Muscle layer of duodenum (tissue), 2 donors: ENCODE measurements around the gene NACC1.

ENCODE experiments used
- H3K27ac ChIP-seq: one replicate; pipeline ENCODE4 v1.7.0; 2013; ENCODE audit warnings: mild to moderate bottlenecking, low read length
- H3K27me3 ChIP-seq: one replicate; pipeline ENCODE4 v1.7.0; 2013; ENCODE audit warnings: low read depth, mild to moderate bottlenecking, control low read depth, low read length
- H3K36me3 ChIP-seq, 2 donors: one replicate each; pipeline ENCODE4 v1.7.0; 2013; ENCODE audit warnings: low read length in 2 of 2, control low read depth in 1 of 2, mild to moderate bottlenecking in 1 of 2; ENCODE audit not compliant: insufficient read depth in 2 of 2, control insufficient read depth in 1 of 2
- H3K4me1 ChIP-seq, 2 donors: one replicate each; pipeline ENCODE4 v1.7.0; 2013; ENCODE audit warnings: low read length in 2 of 2, mild to moderate bottlenecking in 2 of 2, control low read depth in 1 of 2, moderate library complexity in 1 of 2; ENCODE audit not compliant: insufficient read depth in 2 of 2, control insufficient read depth in 1 of 2
- H3K4me3 ChIP-seq, 2 donors: one replicate each; pipeline ENCODE4 v1.7.0; 2013; ENCODE audit warnings: low read length in 2 of 2, low read depth in 1 of 2, mild to moderate bottlenecking in 1 of 2
- H3K9me3 ChIP-seq, 2 donors: one replicate each; pipeline ENCODE4 v1.7.0; 2013; ENCODE audit warnings: low read length in 2 of 2, control low read depth in 1 of 2, mild to moderate bottlenecking in 1 of 2; ENCODE audit not compliant: control insufficient read depth in 1 of 2
- donor health status: healthy.

The NACC1 gene

DNA sequence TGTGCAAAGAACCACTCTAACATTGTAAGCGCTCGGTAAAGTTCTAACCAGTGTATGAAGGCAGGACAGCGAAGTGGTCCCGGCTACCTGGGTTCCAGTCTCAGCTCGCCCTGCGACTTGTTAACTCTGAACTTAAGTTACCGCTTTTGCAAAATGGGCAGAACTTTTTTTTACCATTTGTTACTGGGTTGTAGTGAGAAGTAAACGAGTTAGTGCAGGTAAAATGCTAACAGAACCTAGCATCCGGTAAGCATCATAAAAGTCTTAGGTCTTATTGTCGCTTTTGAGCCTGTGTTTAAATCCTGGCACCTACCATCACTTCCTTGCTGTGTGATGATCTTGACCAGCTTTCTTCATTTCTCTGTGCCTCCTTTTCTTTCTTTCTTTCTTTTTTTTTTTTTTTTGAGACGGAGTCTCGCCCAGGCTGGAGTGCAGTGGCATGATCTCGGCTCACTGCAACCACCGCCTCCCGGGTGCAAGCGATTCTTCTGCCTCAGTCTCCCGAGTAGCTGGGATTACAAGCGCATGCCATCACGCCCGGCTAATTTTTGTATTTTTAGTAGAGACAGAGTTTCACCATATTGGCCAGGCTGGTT is 790 bp upstream of the NACC1 start:
- Histone ChIP-seq H3K36me3 (peaks cover 0 to 7% of the 10 kb centered on the region in 2 donors), H3K4me1 (peaks cover 19 to 32% of the 10 kb centered on the region in 2 donors), H3K9me3 (no peaks in the 10 kb centered on the region), H3K4me3 (peak overlapping the region; percentile 93 to 97), H3K27me3 (no peaks in the 10 kb centered on the region), H3K27ac (peak overlapping the region; percentile 87)

DNA sequence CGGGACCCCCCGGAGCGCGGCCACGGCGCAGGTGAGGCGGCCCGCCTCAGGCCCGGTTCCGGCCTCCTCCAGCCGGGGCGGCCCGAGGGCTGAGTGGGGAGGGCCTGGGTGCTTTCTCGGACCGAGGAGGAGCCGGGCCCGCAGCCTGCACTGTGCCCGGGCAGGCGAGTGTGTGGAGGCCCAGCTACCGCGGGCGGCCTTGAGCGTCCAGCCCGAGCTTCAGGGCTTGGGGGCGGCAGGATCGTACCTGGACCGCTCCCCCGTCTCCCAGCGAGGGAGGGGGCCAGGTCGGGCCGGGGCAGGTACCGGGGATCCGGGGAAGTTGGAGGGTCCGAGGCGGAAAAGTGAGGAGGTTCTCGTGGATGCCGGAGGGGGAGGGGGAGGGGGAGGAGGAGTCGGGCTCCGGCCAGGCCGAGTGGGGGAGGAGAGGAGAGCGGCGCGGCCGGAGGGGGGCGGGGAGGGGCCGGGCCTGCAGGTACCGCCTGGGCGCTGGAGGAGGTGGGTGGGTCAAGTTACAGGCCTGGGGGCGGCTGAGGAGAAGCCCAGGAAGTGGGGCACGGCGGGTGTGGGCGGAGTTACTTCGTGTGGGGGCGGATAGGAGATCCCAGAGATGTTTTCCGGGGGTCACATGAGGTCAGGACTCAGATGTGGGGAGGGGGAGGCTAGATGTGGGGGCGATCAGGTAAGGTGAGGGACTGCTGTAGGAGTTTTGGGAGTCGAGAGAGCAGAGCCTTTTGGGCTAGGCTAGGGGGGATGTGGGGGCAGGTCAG is 545 bp downstream of the NACC1 start:
- Histone ChIP-seq H3K36me3 (no peaks in the 10 kb centered on the region), H3K4me1 (peaks cover 19 to 32% of the 10 kb centered on the region in 2 donors), H3K4me3 (peak overlapping the region; percentile 45 to 96), H3K9me3 (no peaks in the 10 kb centered on the region), H3K27ac (no peak overlapping the region), H3K27me3 (no peaks in the 10 kb centered on the region)

DNA sequence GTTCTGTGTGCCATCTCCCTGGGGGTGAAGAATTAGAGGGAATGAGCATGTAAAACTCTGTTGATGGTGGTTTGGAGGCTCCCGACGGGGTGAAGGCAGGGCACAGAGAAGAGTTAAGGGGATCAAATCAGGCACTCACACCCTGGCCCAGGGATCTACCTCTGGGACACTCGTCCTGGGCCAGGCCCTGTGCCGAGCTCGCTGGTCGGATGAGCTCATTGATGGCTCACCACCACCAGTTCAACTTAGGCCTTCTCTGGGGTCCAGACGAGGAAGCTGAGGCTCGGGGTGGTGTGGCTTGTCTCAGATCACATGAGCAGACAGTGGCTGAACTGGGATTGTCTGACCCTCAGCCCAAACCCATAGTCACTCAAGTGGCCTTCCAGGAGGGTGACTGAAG is 1.6 kb downstream of the NACC1 start:
- Histone ChIP-seq H3K36me3 (no peaks in the 10 kb centered on the region), H3K9me3 (no peaks in the 10 kb centered on the region), H3K4me1 (peaks cover 19 to 32% of the 10 kb centered on the region in 2 donors), H3K4me3 (peak overlapping the region; percentile 45 to 96), H3K27me3 (no peaks in the 10 kb centered on the region), H3K27ac (no peak overlapping the region)

DNA sequence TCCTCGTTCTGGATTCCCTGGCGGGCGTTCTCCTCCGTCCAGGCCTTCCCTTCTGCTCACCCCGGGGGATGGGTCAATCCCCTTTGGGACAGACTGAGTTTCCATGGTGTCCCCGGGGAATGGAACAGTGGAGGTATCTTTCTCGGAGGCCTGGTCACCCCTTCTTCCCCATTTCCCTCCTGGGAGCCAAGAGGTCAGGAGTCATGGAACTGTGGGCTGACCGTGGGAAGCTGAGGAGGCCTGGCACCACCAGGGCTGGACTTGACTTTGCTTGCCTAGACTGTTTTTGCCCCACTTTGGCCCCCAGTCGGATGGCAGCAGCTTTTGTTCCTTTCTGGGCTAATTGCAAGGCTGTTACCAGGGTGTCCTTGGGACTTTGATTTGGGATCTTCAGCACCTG is 2.0 kb downstream of the NACC1 start:
- Histone ChIP-seq H3K4me1 (peaks cover 19 to 31% of the 10 kb centered on the region in 2 donors), H3K36me3 (no peaks in the 10 kb centered on the region), H3K9me3 (no peaks in the 10 kb centered on the region), H3K27ac (no peak overlapping the region), H3K4me3 (no peak overlapping the region), H3K27me3 (no peaks in the 10 kb centered on the region)

DNA sequence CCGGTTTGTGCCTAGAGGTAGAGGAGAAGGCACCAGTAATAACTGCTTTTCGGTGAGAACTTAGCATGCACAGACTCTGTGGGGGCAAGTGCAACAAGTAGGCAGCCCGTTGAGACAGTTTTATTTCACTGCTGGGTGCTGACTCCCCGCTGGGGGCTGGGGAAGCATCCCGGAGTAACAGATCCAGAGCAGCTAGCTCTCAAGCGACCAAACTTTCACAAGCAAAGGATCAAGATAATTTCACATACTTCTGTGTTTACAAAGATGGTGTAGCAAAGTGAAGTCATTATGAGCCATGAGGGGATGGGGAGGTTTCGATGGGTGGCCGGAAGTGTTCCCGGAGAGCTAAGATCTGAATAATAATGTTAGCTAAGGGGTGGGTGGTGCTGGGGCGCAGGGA is 2.8 kb downstream of the NACC1 start:
- Histone ChIP-seq H3K4me3 (no peak overlapping the region), H3K36me3 (no peaks in the 10 kb centered on the region), H3K27ac (no peak overlapping the region), H3K9me3 (no peaks in the 10 kb centered on the region), H3K4me1 (peaks cover 14 to 23% of the 10 kb centered on the region in 2 donors), H3K27me3 (no peaks in the 10 kb centered on the region)

DNA sequence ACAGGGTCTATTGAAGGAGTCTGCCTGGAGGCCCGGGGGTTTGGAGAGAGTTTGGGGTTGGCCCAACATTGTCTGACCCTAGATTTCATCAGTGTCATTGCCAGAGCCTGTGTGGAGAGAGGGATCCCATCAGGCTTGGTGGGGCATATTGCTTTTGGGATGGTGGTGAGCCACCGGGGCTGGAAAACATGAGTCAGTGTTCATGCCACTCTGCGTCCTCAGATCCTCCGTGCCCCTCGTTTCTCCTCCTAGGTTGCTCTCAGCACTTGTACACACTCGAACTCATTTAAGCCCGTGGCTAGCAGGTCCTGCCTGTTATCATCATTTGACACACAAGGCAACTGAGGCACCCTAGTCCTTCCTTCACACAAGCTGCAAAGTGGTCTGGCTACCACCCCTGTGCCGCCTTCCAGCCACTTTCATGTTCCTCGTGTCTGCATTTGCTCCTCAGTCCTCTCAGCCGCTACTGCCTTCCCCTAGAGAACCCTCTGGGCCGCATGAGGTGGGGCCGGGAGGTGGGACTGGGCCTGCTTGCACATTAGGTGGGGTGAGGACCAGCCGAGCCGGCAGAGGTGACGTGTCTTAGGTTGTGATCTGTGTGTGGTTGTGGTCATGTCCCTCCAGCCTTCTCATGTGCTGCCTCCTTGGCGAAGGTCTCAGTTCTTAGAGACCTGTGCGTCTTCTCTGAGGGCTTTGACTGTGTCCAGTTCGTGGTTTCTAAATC is 3.6 kb downstream of the NACC1 start:
- H3K9me3 ChIP-seq, result no peaks in the 10 kb centered on the region
- H3K4me1 ChIP-seq, result peaks cover 14 to 19% of the 10 kb centered on the region in 2 donors
- H3K27ac ChIP-seq, result no peak overlapping the region

DNA sequence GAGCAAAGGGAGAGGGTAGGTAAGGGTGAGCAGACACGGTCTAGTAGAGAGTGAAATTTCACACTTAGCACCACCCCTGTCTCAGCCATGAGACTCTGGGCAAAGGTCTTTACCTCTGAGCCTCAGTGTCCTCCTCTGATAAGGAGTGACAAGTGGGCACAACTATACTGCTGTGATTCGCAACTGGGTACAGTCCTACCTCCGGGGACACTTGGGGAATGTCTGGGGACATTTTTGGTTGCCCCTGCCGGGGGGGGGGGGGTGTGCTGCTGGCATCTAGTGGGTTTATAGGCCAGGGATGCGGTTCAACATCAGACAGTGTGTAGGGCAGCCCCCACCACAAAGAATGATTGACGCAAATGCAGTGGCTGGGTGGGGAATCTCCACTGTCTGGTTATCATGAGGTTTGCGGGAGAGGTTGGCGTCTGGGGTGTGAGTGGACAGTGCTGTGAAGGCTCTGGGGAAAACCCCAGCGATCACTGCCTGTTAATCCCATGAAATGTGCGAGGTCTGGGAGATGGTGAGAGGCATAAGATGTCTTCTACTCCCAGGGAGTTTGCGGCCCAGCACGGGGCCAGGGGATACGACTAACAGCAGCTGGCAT is 4.3 kb downstream of the NACC1 start:
- Histone ChIP-seq H3K36me3 (peaks cover 0 to 6% of the 10 kb centered on the region in 2 donors), H3K4me3 (no peak overlapping the region), H3K27ac (no peak overlapping the region), H3K4me1 (peaks cover 9 to 19% of the 10 kb centered on the region in 2 donors), H3K27me3 (no peaks in the 10 kb centered on the region), H3K9me3 (no peaks in the 10 kb centered on the region)

More for the DNA sequence above, 3.6 kb downstream of the NACC1 start:
- Histone ChIP-seq H3K36me3 (peaks cover 0 to 5% of the 10 kb centered on the region in 2 donors), H3K27me3 (no peaks in the 10 kb centered on the region), H3K4me3 (no peak overlapping the region)

DNA sequence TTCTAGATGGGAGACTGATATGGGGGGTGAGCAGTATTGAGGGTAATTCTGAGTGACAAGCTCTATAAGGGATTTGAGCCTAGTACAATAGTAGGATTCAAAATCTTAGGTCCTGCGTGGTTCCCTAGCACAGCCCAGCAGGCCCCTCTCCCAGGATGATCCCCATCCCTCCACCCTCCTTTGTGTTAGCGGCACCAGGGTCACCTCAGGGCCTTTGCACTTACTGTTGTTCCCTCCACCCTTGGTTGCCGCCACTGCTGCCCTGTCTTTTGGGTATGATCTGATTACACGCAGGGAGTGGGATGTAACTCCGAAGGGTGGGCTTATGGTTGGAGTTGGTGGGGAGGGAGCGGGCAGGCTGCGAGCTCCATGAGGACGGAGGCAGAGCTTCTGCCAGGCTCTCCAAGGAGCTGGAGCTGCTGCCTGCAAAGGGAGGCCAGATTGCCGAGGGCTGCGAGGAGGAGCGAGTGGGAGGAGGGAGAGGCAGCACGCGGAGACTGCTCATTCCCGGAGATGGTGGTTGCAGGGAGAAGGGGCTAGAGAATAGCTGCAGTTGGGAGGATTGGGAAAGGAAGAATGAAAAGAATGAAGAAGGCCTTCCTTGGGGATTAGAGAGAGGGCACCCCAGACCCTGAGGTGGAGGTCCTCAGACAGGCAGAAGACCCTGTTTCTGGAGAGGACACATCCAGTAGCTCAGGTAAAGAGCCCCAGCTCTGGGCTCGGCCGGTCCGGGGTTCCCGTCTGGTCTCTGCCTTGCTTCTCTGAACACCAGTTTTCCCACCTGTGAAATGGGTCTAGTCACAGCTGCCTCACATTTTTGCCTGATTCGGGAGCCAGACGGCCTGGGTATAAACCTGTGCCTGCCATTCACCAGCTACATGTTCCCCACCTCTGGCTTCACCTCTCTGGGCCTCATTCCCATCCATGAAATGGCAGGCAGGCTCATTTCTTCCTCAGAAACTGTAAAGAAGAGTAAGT is 5.2 kb downstream of the NACC1 start:
- no peak overlapping the region for H3K27ac ChIP-seq
- H3K4me3 ChIP-seq, result no peak overlapping the region
- H3K36me3 ChIP-seq, result peaks cover 0 to 6% of the 10 kb centered on the region in 2 donors
- H3K9me3 ChIP-seq, result no peaks in the 10 kb centered on the region
- H3K4me1 ChIP-seq, result peaks cover 9 to 19% of the 10 kb centered on the region in 2 donors
- no peaks in the 10 kb centered on the region for H3K27me3 ChIP-seq

DNA sequence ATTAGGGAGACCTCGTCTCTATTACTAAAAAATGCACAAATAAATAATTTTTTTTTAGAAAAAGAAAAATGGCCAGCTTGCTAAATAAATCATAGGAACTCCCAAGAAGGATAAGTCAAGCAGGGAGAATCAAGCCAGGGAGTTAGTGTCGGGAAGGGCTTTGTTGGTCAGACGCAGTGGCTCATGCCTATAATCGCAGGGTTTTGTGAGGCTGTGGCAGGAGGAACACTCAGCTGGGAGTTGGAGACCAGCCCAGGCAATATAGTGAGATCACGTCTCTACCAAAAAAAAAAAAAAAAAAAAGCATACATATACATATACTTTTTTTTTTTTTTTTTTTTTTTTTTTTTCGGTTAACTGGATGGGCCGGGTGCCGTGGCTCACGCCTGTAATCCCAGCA is 9.0 kb downstream of the NACC1 start:
- H3K4me3 ChIP-seq, result no peak overlapping the region
- H3K36me3 ChIP-seq, result peaks cover 0 to 6% of the 10 kb centered on the region in 2 donors
- no peaks in the 10 kb centered on the region for H3K4me1 ChIP-seq
- H3K9me3 ChIP-seq, result no peaks in the 10 kb centered on the region
- no peaks in the 10 kb centered on the region for H3K27me3 ChIP-seq
- H3K27ac ChIP-seq, result no peak overlapping the region

DNA sequence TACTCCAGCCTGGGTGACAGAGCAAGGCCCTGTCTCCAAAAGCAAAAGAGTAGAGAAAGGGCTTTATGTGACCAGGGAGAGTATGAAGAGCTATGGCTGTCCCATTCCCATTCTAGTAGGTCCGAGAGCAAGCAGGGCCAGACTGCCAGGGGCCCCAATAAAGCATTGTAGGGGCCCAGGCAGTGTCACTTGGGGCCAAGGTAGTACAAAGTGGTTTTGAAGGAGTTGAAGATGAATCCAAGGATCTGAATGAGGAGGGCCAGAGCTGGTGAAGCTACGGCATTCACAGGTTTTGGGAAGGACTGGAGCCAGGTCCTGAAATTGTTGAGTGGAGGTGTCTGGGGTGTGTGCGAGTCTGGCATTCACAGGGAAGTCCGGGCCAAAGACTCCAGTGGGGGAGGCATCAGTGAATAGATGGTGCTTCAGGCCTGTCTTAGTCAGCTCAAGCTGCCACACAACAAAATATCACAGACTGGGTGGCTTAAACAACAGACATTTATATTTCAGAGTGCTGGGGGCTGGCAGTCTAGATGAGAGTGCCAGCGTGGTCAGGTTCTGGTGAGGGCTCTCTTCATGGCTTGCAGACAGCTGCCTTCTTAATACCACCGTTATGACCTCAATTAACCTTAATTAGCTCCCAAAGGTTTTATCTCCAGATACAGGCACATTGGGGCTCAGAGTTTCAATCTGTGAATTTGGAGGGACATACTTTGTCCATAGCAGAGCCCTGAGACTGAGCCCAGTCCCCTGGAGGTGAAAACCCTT is 9.9 kb downstream of the NACC1 start:
- H3K4me3 ChIP-seq, result no peak overlapping the region
- H3K9me3 ChIP-seq, result no peaks in the 10 kb centered on the region
- H3K36me3 ChIP-seq, result peaks cover 0 to 6% of the 10 kb centered on the region in 2 donors
- no peaks in the 10 kb centered on the region for H3K27me3 ChIP-seq
- H3K4me1 ChIP-seq, result no peaks in the 10 kb centered on the region
- no peak overlapping the region for H3K27ac ChIP-seq
